ENCODE measurements around the gene ADAMTS7.
A peak's percentile ranks its signal among the peaks of the same experiment; 100 is the strongest.
"Not testable (repeated sequence)": the region's sequence is repeated elsewhere in the genome, so short reads cannot be mapped to it uniquely, and the experiment has no call there.

ADAMTS7 gene

DNA sequence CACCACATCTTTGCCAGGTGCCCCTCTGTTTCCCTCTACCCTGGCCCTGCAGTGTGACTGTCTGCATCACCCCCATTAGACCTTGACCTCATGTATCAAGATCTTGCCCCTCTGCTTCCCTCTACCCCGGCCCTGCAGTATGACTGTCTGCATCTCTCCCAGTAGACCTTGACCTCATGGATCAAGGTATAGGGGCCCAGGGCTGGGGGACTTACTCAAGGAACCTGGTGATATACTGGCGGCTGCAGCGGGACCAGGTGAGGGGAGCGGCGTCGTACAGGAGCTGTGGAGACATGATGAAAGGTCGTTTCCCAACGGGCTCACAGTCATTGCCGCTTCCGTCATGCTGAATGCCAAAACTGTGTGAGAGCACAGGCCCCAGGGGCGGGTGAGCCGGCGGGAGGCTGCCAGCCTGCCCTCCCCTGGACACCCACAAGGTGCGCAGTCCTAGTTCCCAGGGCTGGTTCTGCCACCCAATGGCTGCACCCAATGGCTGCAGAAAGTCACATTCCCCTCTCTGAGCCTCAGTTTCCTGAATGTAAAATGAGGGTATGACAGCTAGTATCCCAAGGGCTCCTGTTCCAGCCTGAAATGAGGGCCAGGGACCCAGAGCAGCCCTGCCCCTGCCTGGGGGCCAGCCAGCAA is 23.1 kb downstream of the ADAMTS7 start:
- DNase-seq = no peak

DNA sequence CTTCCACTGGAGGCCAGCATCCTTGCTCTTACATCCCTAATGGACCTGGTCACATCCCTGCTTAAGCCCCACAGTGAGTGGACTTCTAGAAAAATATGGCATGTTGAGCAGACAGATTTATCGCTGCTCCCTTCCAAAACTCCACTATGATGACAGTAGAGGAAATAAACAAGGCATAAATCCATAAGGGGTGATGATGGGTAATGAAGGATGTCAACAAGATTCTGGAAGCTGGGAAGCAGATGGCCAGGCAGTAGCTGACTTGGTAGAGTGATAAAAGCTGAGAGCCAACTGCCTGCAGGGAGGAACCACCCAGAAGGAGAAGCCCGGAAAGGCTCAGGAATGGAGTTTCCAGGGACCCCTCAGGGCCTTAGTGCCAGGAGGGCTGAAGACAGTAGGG is 28.9 kb downstream of the ADAMTS7 start:
- DNase-seq = not testable (repeated sequence)

DNA sequence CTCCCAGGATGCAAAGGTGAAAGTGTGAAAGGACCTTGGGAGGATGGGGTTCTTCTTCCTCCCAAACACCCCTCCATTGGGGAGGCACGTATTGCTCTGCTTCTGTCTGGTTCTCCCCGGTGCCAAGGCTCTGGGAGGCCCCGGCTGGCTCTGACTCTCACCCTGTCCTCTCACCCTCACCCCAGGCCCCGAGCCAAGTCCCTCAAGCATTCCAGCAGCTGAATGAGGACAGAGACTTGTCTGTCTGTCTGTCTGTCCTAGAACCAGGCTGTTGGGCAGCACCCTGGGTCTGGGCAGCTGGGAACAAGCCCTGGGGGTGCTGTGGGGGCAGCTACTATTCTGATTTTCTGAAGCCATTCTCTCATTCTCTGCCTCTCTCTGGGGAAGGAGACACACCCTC is 29.9 kb downstream of the ADAMTS7 start:
- DNase-seq = not testable (repeated sequence)

DNA sequence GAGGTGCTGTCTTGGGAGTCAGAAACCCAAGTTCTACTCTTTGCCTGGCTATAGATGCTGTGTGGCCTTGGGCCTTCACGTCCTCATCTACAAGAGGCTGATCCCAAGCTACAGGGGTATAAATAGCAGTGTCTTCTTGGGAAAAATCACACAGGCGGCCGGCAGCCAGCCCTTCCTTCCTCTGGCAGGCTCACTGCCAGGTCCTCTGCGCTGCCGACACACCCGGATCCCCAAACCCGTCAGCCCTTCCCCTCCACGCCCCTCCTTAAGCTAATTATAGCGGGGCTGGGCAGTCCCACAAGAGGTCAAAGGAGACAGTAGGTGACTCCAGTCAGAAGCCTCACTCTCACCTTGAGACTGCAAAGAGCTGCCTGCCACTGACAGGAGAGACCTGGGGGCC is 31.3 kb downstream of the ADAMTS7 start:
- DNase-seq = not testable (repeated sequence)

DNA sequence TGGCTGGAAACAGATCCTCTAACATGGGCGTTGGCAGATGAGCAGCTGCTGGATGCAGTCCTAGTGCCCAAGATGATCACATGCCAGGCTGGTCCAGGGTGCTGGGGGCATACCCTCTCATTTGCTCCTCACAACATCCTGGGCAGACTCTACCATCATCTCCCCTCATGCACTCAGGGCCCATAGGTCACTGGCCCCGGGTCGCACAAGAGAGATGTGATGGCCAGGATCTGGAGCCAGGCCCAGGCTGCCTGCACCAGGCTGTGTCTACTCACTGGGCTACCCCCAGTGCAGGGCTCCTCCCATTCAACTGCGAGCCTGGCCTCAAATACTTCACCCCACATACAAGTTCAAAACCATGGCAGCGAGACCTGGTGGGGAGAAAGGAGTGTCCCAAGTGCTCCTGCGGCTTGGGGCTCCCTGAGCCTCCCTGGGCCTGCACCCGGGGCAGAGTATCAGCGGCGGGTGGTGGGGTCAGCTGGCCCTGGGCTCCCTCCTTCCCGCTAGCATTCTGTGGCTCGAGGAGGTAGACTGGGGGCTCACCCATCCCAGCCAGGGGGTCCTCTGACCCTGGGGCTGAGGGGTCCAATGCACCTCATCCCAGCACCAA is 32.0 kb downstream of the ADAMTS7 start:
- DNase-seq = not testable (repeated sequence)

DNA sequence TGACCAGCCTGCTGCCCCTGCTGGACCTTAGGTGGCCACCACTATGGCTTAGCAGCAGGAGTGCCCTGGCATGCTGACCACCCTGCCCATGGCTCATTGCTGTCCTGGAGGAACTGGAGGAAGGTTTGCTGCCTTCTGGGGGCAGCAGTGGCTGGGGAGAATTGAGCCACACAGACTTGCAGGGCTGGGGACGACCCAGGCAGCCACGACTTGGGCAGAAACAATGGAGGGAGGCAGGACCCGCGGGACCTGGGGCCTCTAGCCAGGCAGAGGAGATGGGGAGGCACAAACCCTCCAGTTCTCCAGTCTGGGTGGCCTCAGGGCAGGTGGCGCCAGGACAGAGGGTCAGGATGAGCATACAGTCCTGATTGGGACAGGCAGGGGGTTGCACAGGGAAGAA is 32.8 kb downstream of the ADAMTS7 start:
- DNase-seq = no peak

DNA sequence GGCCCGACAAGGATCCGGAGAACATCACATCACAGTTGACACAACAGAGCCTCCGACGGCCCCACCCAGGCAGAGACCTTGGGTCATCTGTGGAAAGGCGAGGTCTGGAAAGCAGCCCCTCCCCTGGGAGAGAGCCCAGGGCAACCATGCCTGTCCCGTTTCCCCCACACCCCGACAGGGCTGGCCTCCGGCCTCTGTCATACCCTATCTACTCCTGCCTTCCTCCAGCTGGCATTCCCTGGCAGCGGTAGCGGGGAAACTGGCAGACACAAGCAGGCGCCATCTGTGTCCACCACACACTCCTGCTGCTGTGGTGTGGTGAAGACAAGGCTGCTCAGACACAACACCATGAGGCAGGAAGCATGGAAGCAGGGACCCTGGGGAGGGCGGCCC is 33.3 kb downstream of the ADAMTS7 start:
- DNase-seq = peak in 44 of 58 donors; percentile 5 to 74 (median 36)

DNA sequence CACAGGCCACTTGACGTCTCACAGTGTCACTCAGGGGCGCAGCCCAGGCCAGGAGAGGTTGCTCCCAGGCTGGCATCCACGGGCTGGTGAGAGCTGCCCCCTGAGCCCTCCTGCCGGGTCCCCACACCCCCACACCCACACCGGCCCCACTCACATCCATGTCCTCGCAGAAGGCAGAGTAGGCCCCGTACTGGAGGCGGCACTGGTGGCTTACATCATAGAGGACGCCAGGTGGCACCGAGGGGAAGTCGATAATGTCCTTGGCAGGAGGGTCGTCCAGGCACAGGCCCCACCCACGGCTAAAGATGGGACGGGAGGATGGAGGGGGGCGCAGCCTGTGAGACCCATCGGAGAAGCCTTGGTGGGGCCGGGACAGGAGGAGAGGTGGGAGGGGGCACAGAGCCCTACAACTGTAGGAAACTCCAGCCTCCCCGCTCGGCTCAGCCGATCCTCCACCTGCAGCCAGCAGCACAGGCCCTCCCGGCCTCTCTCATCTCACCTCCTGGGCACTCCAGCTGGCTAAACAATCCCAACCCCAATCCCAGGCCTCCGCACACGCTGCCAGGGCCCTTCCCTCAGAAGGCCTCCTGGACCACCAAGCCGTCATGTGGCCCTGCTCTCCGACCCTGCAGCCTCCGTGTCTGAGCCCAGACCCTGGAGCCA is 33.8 kb downstream of the ADAMTS7 start:
- DNase-seq = not testable (repeated sequence)

DNA sequence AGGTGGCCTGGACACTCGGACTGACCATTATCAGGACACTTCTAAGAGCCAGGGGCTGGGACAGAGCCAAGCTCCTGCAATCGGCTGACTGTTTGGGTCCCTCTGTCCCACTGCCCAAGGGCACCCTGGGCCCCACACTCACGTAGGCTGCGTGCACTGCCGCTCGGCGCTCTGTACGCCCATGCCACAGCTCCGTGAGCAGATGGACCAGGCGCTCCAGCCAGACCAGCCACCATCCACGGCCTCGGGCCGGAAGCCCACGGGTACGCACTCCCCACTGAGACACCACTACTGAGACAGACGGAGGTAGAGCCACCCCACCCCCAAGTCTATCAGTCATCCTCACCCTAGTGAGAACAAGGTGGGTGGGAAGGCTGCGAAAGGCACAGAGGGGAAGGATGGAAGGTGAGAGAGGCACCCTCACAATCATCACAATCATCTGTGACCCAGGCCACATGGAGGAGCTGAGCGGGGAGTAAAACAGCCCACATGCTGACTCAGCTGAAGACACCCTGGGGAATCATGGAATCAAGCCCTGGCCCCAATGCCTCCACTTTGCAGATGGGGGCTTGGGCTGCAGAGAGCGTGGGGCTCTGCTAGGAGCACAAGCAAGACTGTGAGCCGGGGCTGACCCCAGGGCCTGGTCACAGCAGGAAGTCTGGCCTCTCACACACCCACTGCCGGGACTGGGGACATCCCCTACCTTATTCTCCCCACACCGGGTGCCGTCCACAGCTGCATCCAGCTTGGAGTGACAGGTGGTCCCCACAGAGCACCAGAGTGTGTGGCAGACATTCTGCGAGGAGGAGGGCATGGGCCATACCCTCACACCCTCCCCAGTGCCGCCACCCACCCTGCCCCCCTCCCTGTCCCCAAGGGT is 35.0 kb downstream of the ADAMTS7 start:
- DNase-seq = not testable (repeated sequence)

DNA sequence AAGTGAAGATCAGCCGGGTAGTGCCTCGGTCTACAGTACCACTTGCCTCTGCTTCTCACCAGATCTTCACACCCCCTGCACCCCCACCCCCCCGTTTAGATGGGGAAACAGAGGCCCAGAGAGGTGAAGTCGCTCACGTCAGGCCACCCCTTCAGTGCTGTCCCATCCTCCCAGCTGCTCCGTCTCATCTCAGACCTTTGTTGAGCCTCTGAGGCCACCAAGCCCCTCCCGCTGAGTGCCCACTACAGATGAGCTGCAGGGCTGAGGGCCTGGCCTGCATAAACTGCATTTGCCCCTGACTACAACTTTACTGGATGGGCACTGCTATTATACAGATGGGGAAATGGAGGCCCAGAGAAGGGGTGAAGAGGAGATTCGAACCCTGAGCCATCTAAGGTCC is 35.8 kb downstream of the ADAMTS7 start:
- no peak for DNase-seq

DNA sequence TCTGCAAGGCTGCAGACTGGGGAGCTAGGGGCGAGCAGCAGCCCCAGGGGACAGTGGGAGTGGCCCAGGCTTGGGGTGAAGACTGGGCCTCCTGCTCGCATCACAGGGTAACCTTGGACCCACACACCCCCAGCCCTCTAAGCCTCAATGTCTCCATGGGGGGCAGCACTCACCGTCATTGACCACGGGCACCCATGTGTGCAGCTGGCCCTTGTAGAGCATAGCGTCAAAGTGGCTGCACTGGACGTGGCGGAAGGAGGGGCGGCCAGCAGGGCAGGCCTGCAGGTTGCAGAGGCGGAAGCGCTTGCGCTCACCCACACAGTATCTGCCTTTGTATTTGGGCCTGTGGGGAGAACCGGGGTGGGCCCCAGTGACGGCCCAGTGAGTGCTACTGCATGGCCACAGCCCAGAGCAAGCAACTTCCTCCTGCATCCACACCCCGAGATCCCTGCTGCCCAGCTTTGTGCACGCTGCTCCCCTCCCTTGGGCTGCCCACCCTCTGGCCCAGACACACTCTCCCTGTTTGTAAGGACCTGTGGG is 36.7 kb downstream of the ADAMTS7 start:
- not testable (repeated sequence) for DNase-seq

DNA sequence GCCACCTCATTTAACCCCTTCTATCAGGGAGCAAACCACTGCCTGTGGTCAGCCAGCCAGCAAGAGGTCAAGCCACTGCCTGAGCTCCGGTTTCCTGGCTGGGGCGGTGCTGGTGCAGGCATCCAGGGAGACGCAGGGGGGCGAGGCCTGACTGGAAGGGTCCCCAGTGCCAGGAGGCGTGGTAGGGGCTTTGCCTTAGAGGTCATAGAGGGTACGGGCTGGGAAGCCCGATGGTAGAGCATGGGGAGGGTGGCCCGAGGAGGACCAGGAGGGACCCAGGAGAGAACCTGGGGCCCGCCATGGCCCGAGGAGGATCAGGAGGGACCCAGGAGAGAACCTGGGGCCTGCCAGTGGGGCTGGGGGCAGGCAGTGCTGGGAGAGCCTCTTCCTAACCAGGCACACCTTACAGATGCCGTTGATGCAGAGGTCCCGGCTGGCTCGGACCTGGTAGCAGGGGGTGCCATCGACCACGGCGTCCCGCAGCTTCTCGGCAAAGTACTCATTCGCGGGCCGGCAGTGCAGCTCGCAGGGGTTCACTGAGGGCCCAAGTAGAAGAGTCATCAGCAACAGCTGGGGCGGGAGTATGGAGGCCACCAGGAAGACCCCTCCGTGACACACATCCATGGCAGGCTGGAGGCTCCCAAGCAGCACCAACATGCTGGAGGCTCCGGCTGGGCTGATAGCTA is 37.4 kb downstream of the ADAMTS7 start:
- not testable (repeated sequence) for DNase-seq

DNA sequence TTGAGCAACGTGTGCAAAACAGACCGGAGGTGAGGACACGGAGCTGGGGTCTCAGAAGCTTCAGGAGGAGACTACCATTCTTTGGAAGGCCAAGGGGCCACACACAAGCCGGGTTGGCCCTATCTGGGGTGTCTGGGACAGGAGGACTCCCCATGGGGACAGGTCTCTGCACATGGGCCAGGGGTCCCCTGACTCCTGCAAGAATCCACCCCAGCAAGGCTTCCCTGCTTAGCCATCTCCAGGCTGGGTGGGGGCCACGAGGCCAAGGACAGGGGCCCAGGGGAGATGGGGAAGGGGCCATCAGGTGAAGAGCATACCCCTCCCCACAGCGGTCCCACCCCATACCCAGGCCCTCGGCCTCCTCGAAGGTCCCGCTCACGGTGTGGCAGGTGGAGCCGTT is 38.5 kb downstream of the ADAMTS7 start:
- no peak for DNase-seq

DNA sequence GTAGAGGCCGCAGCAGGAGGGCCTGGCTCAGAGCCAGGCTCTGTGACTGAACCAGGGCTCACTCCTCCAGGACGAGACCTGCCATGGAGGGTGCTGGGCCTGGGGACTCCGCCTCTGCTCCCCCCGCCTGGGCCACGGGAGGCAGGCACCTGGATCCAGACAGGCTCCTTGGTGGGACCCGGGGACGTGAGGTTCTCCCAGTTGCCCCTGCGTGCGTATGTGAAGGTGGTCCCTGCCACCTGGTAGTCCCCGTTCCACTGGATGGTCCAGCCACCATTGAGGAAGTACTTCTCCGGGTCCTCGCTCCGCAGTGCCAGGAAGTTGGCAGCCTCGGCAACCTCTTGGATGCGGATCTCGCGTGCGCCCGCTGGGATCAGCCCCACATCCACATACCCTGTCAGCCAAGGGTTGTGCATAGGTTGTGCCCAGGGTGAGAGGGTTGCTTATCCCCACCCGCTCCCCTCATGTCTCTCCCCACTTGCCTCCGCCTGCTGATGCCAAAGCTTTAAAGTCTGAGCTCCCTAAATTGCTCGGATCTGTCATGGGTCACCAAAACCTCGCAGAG is 39.7 kb downstream of the ADAMTS7 start:
- DNase-seq = not testable (repeated sequence)

DNA sequence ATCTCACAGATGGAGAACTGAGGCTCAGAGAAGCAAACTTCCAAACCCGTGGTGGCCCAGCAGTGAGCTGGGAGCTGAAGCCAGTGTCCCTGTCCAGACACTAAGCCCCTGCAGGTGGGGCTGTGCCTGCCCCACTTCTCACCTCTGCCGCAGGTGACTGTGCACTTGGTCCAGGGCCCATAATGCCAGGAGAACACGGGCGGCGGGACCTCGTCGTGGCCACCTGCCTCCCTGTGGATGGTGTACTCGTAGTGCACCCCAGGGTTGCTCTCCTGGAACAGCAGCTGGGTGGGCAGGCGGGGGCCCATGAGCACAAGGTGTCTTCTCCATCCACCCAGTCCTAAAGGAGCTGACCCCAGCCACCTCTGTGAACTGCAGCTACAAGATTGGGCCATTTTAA is 40.2 kb downstream of the ADAMTS7 start:
- not testable (repeated sequence) for DNase-seq

DNA sequence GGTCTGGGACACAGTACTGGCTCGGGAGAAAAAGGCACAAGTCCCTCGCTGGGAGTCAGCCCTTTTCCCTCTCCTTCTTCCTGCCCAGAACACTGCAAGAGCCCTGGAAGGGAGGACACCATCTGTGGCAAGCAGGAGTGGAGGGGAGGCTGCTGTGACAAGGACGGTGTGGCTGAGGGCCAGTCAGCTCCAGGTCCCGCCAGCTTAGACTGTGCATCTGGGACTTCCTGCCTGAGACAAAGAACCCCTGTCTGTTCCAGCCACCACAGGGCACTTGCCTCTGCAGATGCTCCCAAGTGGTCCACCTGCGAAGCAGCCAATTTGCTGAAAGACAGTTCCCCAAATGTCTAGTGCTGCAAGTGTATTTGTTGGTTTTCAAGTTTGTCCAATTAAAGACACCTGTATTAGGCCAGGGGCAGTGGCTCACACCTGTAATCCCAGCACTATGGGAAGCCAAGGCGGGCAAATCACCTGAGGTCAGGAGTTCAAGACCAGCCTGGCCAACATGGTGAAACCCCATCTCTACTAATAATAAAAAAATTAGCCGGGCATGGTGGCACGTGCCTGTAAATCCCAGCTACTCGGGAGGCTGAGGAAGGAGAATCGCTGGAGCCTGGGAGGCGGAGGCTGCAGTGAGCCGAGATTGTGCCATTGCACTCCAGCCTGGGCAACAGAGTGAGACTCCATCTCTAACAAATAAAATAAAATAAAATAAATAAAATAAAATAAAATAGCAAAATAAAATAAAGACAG is 41.6 kb downstream of the ADAMTS7 start:
- DNase-seq = not testable (repeated sequence)

DNA sequence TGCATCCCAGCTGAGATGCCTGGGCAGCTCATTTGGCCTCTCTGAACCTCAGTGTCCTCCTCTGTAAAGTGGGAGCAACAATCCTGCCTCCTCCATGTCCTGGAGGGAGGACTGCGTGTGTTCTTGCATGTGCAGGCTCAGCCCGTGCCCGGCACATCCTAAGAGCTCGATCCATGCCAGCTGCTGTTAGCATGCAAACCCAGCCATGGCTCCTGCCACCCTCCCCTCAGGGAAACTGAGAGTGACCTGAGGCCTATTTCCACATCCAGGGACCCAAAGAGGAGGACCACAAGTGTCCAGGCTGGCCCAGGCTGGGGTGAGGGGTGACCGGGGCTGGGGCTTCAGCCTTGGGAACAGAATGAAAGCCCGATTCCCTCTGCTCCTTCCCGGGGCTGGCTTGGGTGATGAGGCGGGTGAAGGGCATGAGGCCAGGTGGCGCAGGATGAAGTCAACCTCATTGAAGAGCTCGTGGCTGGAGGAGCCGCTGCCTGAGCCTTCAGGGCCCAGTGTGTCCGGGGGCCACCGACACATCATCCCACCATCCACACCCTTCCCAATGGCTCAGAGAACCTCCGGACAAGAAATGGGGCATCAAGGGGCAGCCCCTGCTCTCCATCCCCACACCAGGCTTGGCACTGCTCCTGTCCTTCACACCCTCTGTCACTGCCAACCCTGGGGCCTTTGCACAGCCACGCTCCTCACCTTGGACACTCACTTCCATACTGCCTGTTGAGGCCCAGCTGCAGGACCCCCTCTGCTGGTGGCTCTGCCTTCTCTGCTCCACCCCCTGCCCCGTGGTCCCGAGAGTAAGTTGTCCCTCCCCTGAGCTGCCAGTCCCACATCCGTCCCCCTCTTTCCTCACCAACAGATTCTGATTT is 42.5 kb downstream of the ADAMTS7 start:
- no peak for DNase-seq

DNA sequence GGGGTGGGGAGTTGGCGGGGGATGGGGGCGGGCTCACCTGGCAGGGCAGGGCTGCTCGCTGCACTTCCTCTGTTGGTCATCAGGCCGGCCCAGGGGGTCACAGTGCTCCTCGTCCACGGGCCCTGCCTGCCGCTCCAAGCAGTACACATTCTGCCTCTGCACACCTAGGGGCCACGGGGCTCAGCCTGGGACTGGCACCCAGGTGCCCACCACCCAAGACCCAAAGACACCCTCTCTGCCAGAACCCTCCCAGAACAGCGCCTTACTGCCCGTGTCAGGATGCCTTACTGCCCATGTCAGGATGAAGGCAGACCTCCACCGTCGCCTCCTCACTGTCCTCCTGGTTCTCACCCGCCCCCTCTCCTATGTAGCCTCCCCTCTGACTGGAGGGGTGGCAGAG is 43.2 kb downstream of the ADAMTS7 start:
- no peak for DNase-seq

Data from anterior cingulate cortex (tissue), 58 donors.